HCT116 (cell line): ENCODE results near the gene IER3. TPM values are rescaled to one million over a fixed set of nuclear protein-coding genes. Genes with fewer than 3 reads are reported as not detected.

Source experiments
- ATAC-seq: fragments of 200-7000 bp; cut with Tn5 transposase; 2 replicates; pipeline ENCODE4 v1.9.1; 2020; ENCODE audit warnings: mild to moderate bottlenecking, moderate library complexity
- BruUV-seq: library from RNA; stranded (reverse); fragments of 400-500 nt; replicated peaks from 2 replicates; lab custom pipeline; 2021; lab: Mats Ljungman, UMichigan
- CTCF ChIA-PET: fragments of 300-600 bp; sonication (Branson Sonifier 250); formaldehyde crosslinking; loops from one replicate; lab custom pipeline; 2021; ENCODE audit warnings: antibody characterized with exemption; lab: Charles Lee
- POLR2A ChIA-PET: fragments of 300-600, 350-600 bp; sonication (Branson Sonifier 250); formaldehyde crosslinking; loops from one replicate; lab custom pipeline; 2021; ENCODE audit warnings: antibody characterized with exemption; lab: Charles Lee
- RAD21 ChIA-PET, 2 experiments: fragments of 300-600 bp; sonication (Branson Sonifier 250); formaldehyde crosslinking; loops; one replicate each; lab custom pipeline; 2023; ENCODE audit warnings: low total read pairs in 2 of 2; ENCODE audit not compliant: uncharacterized antibody in 2 of 2, unreplicated experiment in 2 of 2, low non-redundant PET in 1 of 2; lab: Charles Lee
- DNase-seq: peaks from one replicate; pipeline ENCODE4 v3.0.0-alpha.2; 2010; ENCODE audit warnings: low read depth, low spot score
- H2AFZ ChIP-seq: fragments of 200-600 bp; shearing (Covaris generic), sonication (generic); 2 replicates; pipeline ENCODE4 v1.6.1; 2017; ENCODE audit warnings: low read depth, mixed run types, mixed read lengths, antibody characterized with exemption, low read length; ENCODE audit not compliant: poor library complexity, severe bottlenecking
- H3K27ac ChIP-seq: 2 replicates; pipeline ENCODE4 v1.5.1; 2012; ENCODE audit warnings: low read depth, low read length
- H3K27me3 ChIP-seq: fragments of 200-600 bp; sonication (generic); 2 replicates; pipeline ENCODE4 v1.6.1; 2016; ENCODE audit warnings: mixed run types, low read length, mixed read lengths; ENCODE audit not compliant: insufficient read depth
- H3K36me3 ChIP-seq, 2 experiments: fragments of 200-500 bp in 1 of 2; fragments of 200-600 bp in 1 of 2; sonication (Bioruptor generic) in 1 of 2; sonication (generic) in 1 of 2; 2 replicates each; pipeline versions ENCODE4 v1.5.1 to v1.6.1; 2014 to 2016; ENCODE audit warnings: low read length in 2 of 2, inconsistent platforms in 1 of 2, mixed read lengths in 1 of 2, mixed run types in 1 of 2; ENCODE audit not compliant: insufficient read depth in 2 of 2, control insufficient read depth in 1 of 2
- H3K4me1 ChIP-seq, 2 experiments: fragments of 200-600 bp in 1 of 2; sonication (generic) in 1 of 2; 2 replicates each; pipeline versions ENCODE4 v1.5.1 to v1.6.1; 2012 to 2017; ENCODE audit warnings: low read length in 2 of 2, inconsistent platforms in 1 of 2, mild to moderate bottlenecking in 1 of 2, mixed read lengths in 1 of 2, mixed run types in 1 of 2, moderate library complexity in 1 of 2; ENCODE audit not compliant: insufficient read depth in 2 of 2, control insufficient read depth in 1 of 2
- H3K4me2 ChIP-seq: fragments of 200-600 bp; sonication (generic); 2 replicates; pipeline ENCODE4 v1.6.1; 2017; ENCODE audit warnings: mixed run types, low read length, mixed read lengths
- H3K4me3 ChIP-seq, 2 experiments: fragments of 200-600 bp in 1 of 2; sonication (generic) in 1 of 2; replicated peaks in 1 of 2; 2 replicates each; pipeline ENCODE4 v1.5.1; 2011 to 2016; ENCODE audit warnings: low read length in 2 of 2, control low read depth in 1 of 2, low read depth in 1 of 2, mild to moderate bottlenecking in 1 of 2, mixed read lengths in 1 of 2, mixed run types in 1 of 2
- H3K79me2 ChIP-seq: fragments of 200-600 bp; sonication (generic); 2 replicates; pipeline ENCODE4 v1.6.1; 2017; ENCODE audit warnings: mild to moderate bottlenecking, mixed run types, low read length, moderate library complexity, mixed read lengths; ENCODE audit not compliant: insufficient read depth
- H3K9ac ChIP-seq: fragments of 200-600 bp; sonication (generic); 2 replicates; pipeline ENCODE4 v1.6.1; 2016; ENCODE audit warnings: low read length, mixed read lengths
- H3K9me2 ChIP-seq: fragments of 200-600 bp; sonication (generic), shearing (Covaris generic); 2 replicates; pipeline ENCODE4 v1.6.1; 2017; ENCODE audit warnings: mixed run types, mild to moderate bottlenecking, moderate library complexity; ENCODE audit not compliant: insufficient read depth
- H3K9me3 ChIP-seq, 2 experiments: fragments of 200-500 bp in 1 of 2; fragments of 200-600 bp in 1 of 2; sonication (Bioruptor generic) in 1 of 2; sonication (generic) in 1 of 2; 2 replicates each; pipeline ENCODE4 v1.6.1; 2014 to 2017; ENCODE audit warnings: low read length in 2 of 2, mixed read lengths in 2 of 2, inconsistent platforms in 1 of 2, low read depth in 1 of 2, mild to moderate bottlenecking in 1 of 2, mixed run types in 1 of 2, moderate library complexity in 1 of 2; ENCODE audit not compliant: control insufficient read depth in 1 of 2, insufficient read depth in 1 of 2
- H4K20me1 ChIP-seq: fragments of 200-600 bp; sonication (generic), shearing (Covaris generic); 2 replicates; pipeline ENCODE4 v1.6.1; 2017; ENCODE audit warnings: mixed run types, mild to moderate bottlenecking, moderate library complexity; ENCODE audit not compliant: insufficient read depth
- EGR1 ChIP-seq: IDR thresholded peaks from 2 replicates; pipeline ENCODE4 v1.6.1; 2012; ENCODE audit warnings: low read depth
- EZH2phosphoT487 ChIP-seq: fragments of 200-600 bp; IDR thresholded peaks from 2 replicates; pipeline ENCODE4 v1.6.1; 2018; ENCODE audit warnings: antibody characterized with exemption, borderline replicate concordance
- FOSL1 ChIP-seq: IDR thresholded peaks from 2 replicates; pipeline ENCODE4 v1.6.1; 2012; ENCODE audit warnings: low read depth
- JUND ChIP-seq: IDR thresholded peaks from 2 replicates; pipeline ENCODE4 v1.6.1; 2012
- MAX ChIP-seq: IDR thresholded peaks from 2 replicates; pipeline ENCODE4 v1.6.1; 2012
- POLR2A ChIP-seq: IDR thresholded peaks from 2 replicates; pipeline ENCODE4 v1.7.0; 2011; ENCODE audit warnings: borderline replicate concordance; ENCODE audit not compliant: insufficient read depth, insufficient read length; ENCODE audit errors: extremely low read depth
- POLR2AphosphoS5 ChIP-seq: IDR thresholded peaks from 2 replicates; pipeline ENCODE4 v1.6.1; 2011; ENCODE audit warnings: mild to moderate bottlenecking, low read depth, low read length, moderate library complexity
- SIN3A ChIP-seq: IDR thresholded peaks from 2 replicates; pipeline ENCODE4 v1.6.1; 2012; ENCODE audit warnings: low read depth
- SP1 ChIP-seq: IDR thresholded peaks from 2 replicates; pipeline ENCODE4 v1.6.1; 2012; ENCODE audit warnings: low read depth
- TCF7L2 ChIP-seq: IDR thresholded peaks from 2 replicates; pipeline ENCODE4 v1.7.0; 2011; ENCODE audit warnings: borderline replicate concordance, inconsistent platforms; ENCODE audit not compliant: insufficient read depth, insufficient read length; ENCODE audit errors: extremely low read depth
- YY1 ChIP-seq: IDR thresholded peaks from 2 replicates; pipeline ENCODE4 v1.6.1; 2011; ENCODE audit warnings: low read length, low read depth, moderate library complexity, mild to moderate bottlenecking; ENCODE audit not compliant: insufficient replicate concordance; ENCODE audit errors: extremely low read depth
- ZBTB33 ChIP-seq: IDR thresholded peaks from 2 replicates; pipeline ENCODE4 v1.6.1; 2011; ENCODE audit warnings: mild to moderate bottlenecking, low read length, moderate library complexity; ENCODE audit not compliant: insufficient replicate concordance; ENCODE audit errors: extremely low read depth
- ZNF274 ChIP-seq: fragments of 200-500 bp; sonication (Bioruptor generic); IDR thresholded peaks from 2 replicates; pipeline ENCODE4 v1.6.1; 2014; ENCODE audit warnings: mild to moderate bottlenecking, low read depth, low read length, inconsistent platforms
- intact Hi-C: fragments of 100-400 bp; cut with micrococcal nuclease; formaldehyde crosslinking; loops from 2 replicates; pipeline ENCODE4 v1.10.0; 2022
- total RNA-seq: library from RNA; stranded (reverse); gene quantifications from one replicate; pipeline ENCODE4 v1.2.1, GENCODE V29; 2021; ENCODE audit not compliant: unreplicated experiment
- TF ChIP-seq, protein P1 (sequence below): IDR thresholded peaks from 2 replicates; pipeline ENCODE4 v1.6.1; 2012; ENCODE audit warnings: low read depth

The IER3 gene
- total RNA-seq, 1 experiment from 2014 or later = 952 TPM

GRCh38 chr6:30789606-30790005, 45.3 kb upstream of the IER3 start:
- Histone ChIP-seq H3K9me2 (no peaks in the 10 kb centered on the region), H4K20me1 (no peaks in the 10 kb centered on the region), H3K27ac (no peak overlapping the region), H3K27me3 (no peaks in the 10 kb centered on the region), H3K9me3 (no peaks in the 10 kb centered on the region), H3K9ac (peak overlapping the region; percentile 26; the same call in 1 of the 2 replicates), H3K79me2 (no peaks in the 10 kb centered on the region), H2AFZ (no peak overlapping the region)
- no peak for ATAC-seq
- BruUV-seq = no TSS peak
- no peak for DNase-seq
- ChIA-PET RAD21 (no interaction called here), CTCF (no interaction called here)
- intact Hi-C loops = no loop called here
- TF ChIP-seq ZBTB33 (no peak), SP1 (no peak)
- TF ChIP-seq, all 23 proteins: peak for 0
- Histone ChIP-seq H3K4me1 (peaks cover 42 to 72% of the 10 kb centered on the region in 2 experiments), H3K36me3 (no peaks in the 10 kb centered on the region), H3K4me3 (no peak overlapping the region), H3K4me2 (peak overlapping the region; percentile 38; the same call in 1 of the 2 replicates)
- POLR2A ChIA-PET = interaction anchor here (1.6 to 30.6 kb wide), 5 partner anchors 7 to 44 kb away, joined by 3 to 680 read pairs (median 9); partner anchors contain the start of genes FLOT1 and IER3

DNA sequence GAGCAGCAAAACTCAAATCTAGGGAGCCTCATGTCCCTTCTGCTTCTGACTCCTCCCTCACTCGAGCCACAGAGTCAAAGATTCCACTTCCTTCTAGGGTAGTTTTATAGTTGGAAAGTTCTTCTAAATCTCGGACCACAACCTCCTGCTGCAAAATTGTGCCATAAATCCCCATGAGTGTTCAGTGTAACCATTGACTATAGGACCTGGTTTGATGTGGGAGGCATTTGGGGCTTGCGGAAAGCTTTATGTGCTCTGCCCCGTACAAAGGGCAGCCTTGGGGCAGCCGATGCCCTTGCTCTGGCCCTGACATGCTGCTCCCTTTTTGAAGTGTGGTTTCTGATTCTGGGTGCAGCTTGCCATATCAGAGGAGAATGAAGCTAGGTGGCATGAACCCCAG, 43.6 kb upstream of the IER3 start:
- intact Hi-C loops = no loop called here
- no peaks in the 10 kb centered on the region for H3K79me2 ChIP-seq
- H3K9me3 ChIP-seq = no peaks in the 10 kb centered on the region
- no TSS peak for BruUV-seq
- ChIA-PET RAD21 (no interaction called here), CTCF (no interaction called here), POLR2A (interaction anchor here (0.7 to 30.6 kb wide), 10 partner anchors 9 to 42 kb away, joined by 3 to 680 read pairs (median 6); partner anchors contain the start of genes FLOT1 and IER3)
- H3K27ac ChIP-seq = no peak overlapping the region; the same call in 1 of the 2 replicates
- no peaks in the 10 kb centered on the region for H3K27me3 ChIP-seq
- H3K36me3 ChIP-seq = no peaks in the 10 kb centered on the region
- H4K20me1 ChIP-seq = no peaks in the 10 kb centered on the region
- H3K4me2 ChIP-seq = peak overlapping the region; percentile 18
- peaks cover 54 to 82% of the 10 kb centered on the region in 2 experiments for H3K4me1 ChIP-seq
- H3K9me2 ChIP-seq = no peaks in the 10 kb centered on the region
- H3K9ac ChIP-seq = peak overlapping the region; percentile 15; the same call in 1 of the 2 replicates
- TF ChIP-seq YY1 (no peak), SIN3A (no peak), MAX (no peak), FOSL1 (no peak), ZNF274 (no peak), EGR1 (no peak), EZH2phosphoT487 (no peak), POLR2AphosphoS5 (no peak), POLR2A (no peak), TCF7L2 (no peak), JUND (no peak)
- TF ChIP-seq, protein P1, sequence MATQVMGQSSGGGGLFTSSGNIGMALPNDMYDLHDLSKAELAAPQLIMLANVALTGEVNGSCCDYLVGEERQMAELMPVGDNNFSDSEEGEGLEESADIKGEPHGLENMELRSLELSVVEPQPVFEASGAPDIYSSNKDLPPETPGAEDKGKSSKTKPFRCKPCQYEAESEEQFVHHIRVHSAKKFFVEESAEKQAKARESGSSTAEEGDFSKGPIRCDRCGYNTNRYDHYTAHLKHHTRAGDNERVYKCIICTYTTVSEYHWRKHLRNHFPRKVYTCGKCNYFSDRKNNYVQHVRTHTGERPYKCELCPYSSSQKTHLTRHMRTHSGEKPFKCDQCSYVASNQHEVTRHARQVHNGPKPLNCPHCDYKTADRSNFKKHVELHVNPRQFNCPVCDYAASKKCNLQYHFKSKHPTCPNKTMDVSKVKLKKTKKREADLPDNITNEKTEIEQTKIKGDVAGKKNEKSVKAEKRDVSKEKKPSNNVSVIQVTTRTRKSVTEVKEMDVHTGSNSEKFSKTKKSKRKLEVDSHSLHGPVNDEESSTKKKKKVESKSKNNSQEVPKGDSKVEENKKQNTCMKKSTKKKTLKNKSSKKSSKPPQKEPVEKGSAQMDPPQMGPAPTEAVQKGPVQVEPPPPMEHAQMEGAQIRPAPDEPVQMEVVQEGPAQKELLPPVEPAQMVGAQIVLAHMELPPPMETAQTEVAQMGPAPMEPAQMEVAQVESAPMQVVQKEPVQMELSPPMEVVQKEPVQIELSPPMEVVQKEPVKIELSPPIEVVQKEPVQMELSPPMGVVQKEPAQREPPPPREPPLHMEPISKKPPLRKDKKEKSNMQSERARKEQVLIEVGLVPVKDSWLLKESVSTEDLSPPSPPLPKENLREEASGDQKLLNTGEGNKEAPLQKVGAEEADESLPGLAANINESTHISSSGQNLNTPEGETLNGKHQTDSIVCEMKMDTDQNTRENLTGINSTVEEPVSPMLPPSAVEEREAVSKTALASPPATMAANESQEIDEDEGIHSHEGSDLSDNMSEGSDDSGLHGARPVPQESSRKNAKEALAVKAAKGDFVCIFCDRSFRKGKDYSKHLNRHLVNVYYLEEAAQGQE = no peak
- TF ChIP-seq, all 23 proteins: peak for 0
- ATAC-seq (no peak), DNase-seq (no peak)
- H2AFZ ChIP-seq = no peak overlapping the region
- H3K4me3 ChIP-seq = no peak overlapping the region
